ENCODE measurements around the gene RFX7.

Gene RFX7

GRCh38 chr15:56243163-56244037 is at the start of gene RFX7:
TSS of gene RFX7 (minus strand) at chr15:56243879. CDS start at chr15:56243285, 594 bp downstream.
- POLR2A ChIA-PET (ENCODE audit: low non-redundant PET), result interaction anchor here (0.8 kb wide), 1 partner anchor 184 kb away, joined by 3 read pairs; no protein-coding TSS in a partner anchor
- peak; percentile 78 for DNase-seq (ENCODE audit: low spot score)
- TF ChIP-seq CTCF (conservative IDR thresholded peaks at IDR 0.05; ENCODE audit: low read depth), result peak; percentile 20; the same call in 1 of the 2 replicates
- CTCF ChIA-PET, result interaction anchor here (0.6 kb wide), 1 partner anchor 183 kb away, joined by 3 read pairs; no protein-coding TSS in a partner anchor
- H3K27ac ChIP-seq, result peak within 1 kb of the TSS; percentile 97

DNA sequence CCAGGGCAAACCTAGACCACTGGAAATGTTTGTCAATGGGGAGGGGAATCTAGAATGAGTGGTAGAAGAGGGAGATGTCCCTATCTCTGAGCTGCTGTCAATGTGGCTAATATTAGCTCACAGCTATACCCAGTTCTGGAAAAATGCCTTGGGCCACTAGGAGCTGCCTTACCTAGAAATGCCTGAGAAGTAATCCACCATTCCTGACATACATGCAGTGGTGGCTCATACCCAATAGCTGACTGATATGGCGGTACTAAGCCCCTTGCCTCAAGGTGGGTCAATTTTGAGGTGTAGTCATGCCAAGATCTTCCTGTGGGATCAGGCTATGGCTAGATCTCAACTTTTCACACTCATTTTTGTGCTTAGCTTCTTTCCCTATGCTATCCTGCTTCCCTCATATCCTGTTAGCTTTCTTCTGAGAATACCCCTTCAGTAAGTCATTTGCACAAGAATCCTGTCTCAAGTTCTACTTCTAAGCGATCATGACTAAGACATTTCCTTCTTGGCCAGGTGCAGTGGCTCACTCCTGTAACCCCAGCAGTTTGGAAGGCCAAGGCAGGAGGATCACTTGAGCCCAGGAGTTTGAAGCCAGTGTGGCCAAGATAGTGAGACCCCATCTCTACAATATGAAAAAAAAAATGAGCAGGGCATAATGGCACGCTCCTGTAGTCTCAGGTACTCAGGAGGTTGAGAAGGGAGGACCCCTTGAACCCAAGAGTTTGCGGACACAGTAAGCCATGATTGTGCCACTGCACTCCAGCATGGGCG is 49.1 kb upstream of the RFX7 start:
- ChIA-PET POLR2A (ENCODE audit: low non-redundant PET) (no interaction called here), CTCF (no interaction called here)
- no peak for DNase-seq (ENCODE audit: low spot score)
- no peak overlapping the region for H3K27ac ChIP-seq
- TF ChIP-seq CTCF (conservative IDR thresholded peaks at IDR 0.05; ENCODE audit: low read depth), result no peak

- CTCF ChIA-PET, result no interaction called here
- no peak overlapping the region for H3K27ac ChIP-seq
- POLR2A ChIA-PET (ENCODE audit: low non-redundant PET), result no interaction called here
- no peak for TF ChIP-seq CTCF (conservative IDR thresholded peaks at IDR 0.05; ENCODE audit: low read depth)
- DNase-seq (ENCODE audit: low spot score), result no peak
Measured at GRCh38 chr15:56291741-56292140, 48.1 kb upstream of the RFX7 start.

DNA sequence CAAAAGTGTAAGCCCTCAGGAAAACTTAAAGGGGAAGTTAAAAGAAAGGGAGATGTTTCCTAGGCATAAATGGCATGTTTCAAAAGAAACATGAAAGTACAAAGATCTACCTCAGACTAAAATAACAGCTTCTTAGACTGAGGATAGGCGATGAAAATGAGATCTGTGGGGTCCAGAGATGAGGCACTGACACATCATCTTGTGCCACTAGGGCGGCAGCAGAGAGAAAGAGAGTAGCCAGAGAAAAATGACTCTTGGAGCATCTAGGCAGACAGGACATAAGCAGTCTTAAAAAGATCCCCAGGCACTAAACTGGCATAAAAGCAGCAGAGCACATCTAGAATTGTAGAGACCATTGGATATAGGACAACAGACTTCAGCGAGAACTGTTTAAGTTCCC is 42.5 kb upstream of the RFX7 start:
- no peak for TF ChIP-seq CTCF (conservative IDR thresholded peaks at IDR 0.05; ENCODE audit: low read depth)
- no peak overlapping the region for H3K27ac ChIP-seq
- no peak for DNase-seq (ENCODE audit: low spot score)
- POLR2A ChIA-PET (ENCODE audit: low non-redundant PET), result no interaction called here
- CTCF ChIA-PET, result interaction anchor here (0.7 to 1.0 kb wide), 4 partner anchors 10 to 121 kb away, joined by 3 to 4 read pairs (median 3); no protein-coding TSS in a partner anchor

DNA sequence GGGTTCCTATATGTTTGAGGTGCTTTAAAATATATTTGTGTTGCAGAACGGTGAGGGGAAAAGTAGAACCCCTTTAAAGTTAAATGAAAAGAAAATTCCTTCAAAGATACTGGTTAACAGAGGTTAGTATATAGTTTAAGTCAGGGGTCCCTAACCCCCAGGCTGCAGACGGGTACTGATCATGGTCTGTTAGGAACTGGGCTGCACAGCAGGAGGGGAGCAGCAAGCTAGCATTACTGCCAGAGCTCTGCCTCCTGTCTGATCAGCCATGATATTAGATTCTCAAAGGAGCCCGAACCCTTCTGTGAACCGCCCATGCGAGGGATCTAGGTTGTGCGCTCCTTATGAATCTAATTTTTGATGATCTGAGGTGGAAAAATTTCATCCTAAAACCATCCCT is 37.5 kb upstream of the RFX7 start:
- POLR2A ChIA-PET (ENCODE audit: low non-redundant PET), result no interaction called here
- no peak for TF ChIP-seq CTCF (conservative IDR thresholded peaks at IDR 0.05; ENCODE audit: low read depth)
- CTCF ChIA-PET, result no interaction called here
- H3K27ac ChIP-seq, result no peak overlapping the region
- DNase-seq (ENCODE audit: low spot score), result no peak

DNA sequence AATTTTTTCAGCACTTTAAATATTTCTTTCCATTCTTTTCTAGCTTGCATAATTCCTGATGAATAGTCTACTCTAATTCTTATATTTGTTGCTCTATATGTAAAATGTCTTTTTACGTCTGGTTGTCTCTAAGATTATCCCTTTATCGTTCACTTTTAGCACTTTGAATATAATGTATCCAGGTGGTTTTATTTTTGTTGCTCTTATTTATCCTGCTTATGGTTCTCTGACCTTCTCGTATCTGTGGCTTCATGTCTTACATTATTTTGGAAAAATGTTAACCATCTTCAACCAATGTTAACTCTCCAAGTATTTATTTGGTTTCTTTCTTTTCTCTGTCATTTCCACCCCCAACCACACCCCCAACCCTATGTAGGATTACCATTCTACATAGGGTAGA is 30.0 kb upstream of the RFX7 start:
- TF ChIP-seq CTCF (conservative IDR thresholded peaks at IDR 0.05; ENCODE audit: low read depth), result no peak
- H3K27ac ChIP-seq, result no peak overlapping the region
- DNase-seq (ENCODE audit: low spot score), result no peak
- ChIA-PET CTCF (interaction anchor here (0.6 to 0.7 kb wide), 3 partner anchors 9 to 122 kb away, joined by 3 to 6 read pairs (median 5); no protein-coding TSS in a partner anchor), POLR2A (ENCODE audit: low non-redundant PET) (no interaction called here)
